Nephron (organoid): ENCODE measurements around the gene PDE3A.
A peak's percentile ranks its signal among the peaks of the same experiment; 100 is the strongest.

Experiments used
- H3K27ac Mint-ChIP-seq, 3 experiments: 2 replicates each; pipeline ENCODE4 v1.8.0; 2020; ENCODE audit warnings: mixed read lengths in 3 of 3, mild to moderate bottlenecking in 2 of 3, moderate library complexity in 1 of 3
- H3K27me3 Mint-ChIP-seq: 2 replicates; pipeline ENCODE4 v1.8.0; 2021; ENCODE audit warnings: low read depth, mild to moderate bottlenecking, moderate library complexity, mixed read lengths
- H3K36me3 Mint-ChIP-seq: 2 replicates; pipeline ENCODE4 v1.8.0; 2020; ENCODE audit warnings: low read depth, mixed read lengths
- H3K4me1 Mint-ChIP-seq: 2 replicates; pipeline ENCODE4 v1.8.0; 2020; ENCODE audit warnings: mixed read lengths
- H3K4me3 Mint-ChIP-seq, 3 experiments: 2 replicates each; pipeline ENCODE4 v1.8.0; 2020; ENCODE audit warnings: mild to moderate bottlenecking in 3 of 3, mixed read lengths in 3 of 3, moderate library complexity in 2 of 3
- H3K9me3 Mint-ChIP-seq: 2 replicates; pipeline ENCODE4 v1.8.0; 2020; ENCODE audit warnings: mixed read lengths
- CTCF ChIP-seq, 3 experiments: fragments of 200-600 bp; sonication (generic); IDR thresholded peaks; one replicate each; pipeline ENCODE4 v1.5.0; 2021; ENCODE audit warnings: antibody characterized with exemption in 3 of 3; ENCODE audit not compliant: unreplicated experiment in 3 of 3

Gene PDE3A

DNA sequence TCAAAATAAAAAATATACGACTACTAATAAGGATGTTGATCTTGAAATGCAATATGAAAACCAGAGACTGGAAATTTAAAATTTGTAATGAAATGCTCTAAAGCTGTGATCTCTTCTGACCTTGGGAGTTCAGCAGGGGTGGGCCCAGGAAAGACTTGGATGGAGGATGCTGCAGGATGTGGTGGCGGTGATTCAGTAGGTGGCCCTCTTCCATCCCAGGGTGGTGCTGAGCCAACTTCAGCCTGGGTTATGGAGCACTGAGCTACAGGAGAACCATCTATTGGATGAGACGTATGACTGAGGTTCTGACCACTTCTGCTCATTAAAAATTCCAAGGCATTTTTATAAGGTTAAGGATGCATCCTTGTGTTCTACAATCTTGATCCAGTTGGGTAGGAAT lies 6.9 kb upstream of the PDE3A start:
- H3K4me1 Mint-ChIP-seq: no peaks in the 10 kb centered on the region
- TF ChIP-seq CTCF (IDR thresholded peaks at IDR 0.05; ENCODE audit: unreplicated experiment in 3 of 3): no peak
- peaks cover 3% of the 10 kb centered on the region for H3K27me3 Mint-ChIP-seq
- no peaks in the 10 kb centered on the region for H3K36me3 Mint-ChIP-seq
- H3K27ac Mint-ChIP-seq: no peak overlapping the region
- no peaks in the 10 kb centered on the region for H3K9me3 Mint-ChIP-seq
- no peak overlapping the region for H3K4me3 Mint-ChIP-seq

- TF ChIP-seq CTCF (IDR thresholded peaks at IDR 0.05; ENCODE audit: unreplicated experiment in 3 of 3): no peak
- Mint-ChIP-seq H3K4me1 (peaks cover 9% of the 10 kb centered on the region), H3K9me3 (no peaks in the 10 kb centered on the region), H3K27ac (no peak overlapping the region), H3K27me3 (peaks cover 3% of the 10 kb centered on the region), H3K4me3 (no peak overlapping the region), H3K36me3 (no peaks in the 10 kb centered on the region)
Measured at GRCh38 chr12:20364501-20364900, 3.8 kb upstream of the PDE3A start.

DNA sequence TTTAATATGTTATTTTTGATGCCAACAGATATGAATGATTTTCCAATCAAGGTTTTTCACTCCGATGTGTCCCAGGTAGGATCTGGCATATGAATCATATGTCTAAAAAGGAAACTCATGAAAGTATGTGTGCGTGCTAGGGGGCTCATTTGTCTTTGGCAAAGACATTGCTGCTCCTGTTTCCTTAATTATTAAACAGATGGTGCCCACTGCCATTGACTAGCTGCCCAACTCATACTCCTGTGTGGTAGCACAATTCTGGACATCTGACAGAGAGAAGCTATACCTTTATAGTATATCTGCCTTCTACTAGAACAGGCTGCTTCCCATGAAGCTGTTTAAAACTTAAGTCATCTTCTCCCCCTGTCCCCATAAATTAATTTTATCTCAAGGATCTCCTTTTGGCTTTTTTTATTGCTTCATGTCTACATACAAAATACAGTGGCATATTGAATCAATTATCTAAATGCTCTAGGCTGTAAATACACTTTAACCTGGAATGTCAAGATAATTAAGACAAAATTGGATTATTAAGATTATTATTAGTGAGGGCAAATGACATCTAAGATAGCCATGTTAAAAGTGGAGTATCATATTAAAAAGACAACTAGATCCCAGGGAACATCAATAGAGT lies 1.4 kb upstream of the PDE3A start:
- H3K27me3 Mint-ChIP-seq: peaks cover 7% of the 10 kb centered on the region
- TF ChIP-seq CTCF (IDR thresholded peaks at IDR 0.05; ENCODE audit: unreplicated experiment in 3 of 3): no peak
- peaks cover 9% of the 10 kb centered on the region for H3K4me1 Mint-ChIP-seq
- no peaks in the 10 kb centered on the region for H3K36me3 Mint-ChIP-seq
- H3K4me3 Mint-ChIP-seq: peak overlapping the region; percentile 94 to 97 (median 96)
- peak overlapping the region in 1 of 3 experiments; percentile 94 for H3K27ac Mint-ChIP-seq
- H3K9me3 Mint-ChIP-seq: no peaks in the 10 kb centered on the region

- Mint-ChIP-seq H3K36me3 (no peaks in the 10 kb centered on the region), H3K27ac (peak overlapping the region; percentile 1 to 96 (median 94)), H3K27me3 (peaks cover 11% of the 10 kb centered on the region), H3K4me1 (peaks cover 9% of the 10 kb centered on the region), H3K9me3 (no peaks in the 10 kb centered on the region), H3K4me3 (peak overlapping the region; percentile 94 to 97 (median 96))
- TF ChIP-seq CTCF (IDR thresholded peaks at IDR 0.05; ENCODE audit: unreplicated experiment in 3 of 3): no peak
Measured at GRCh38 chr12:20367583-20368113, 689 bp upstream of the PDE3A start.

GRCh38 chr12:20368651-20369304 lies 441 bp downstream of the PDE3A start:
- no peak for TF ChIP-seq CTCF (IDR thresholded peaks at IDR 0.05; ENCODE audit: unreplicated experiment in 3 of 3)
- Mint-ChIP-seq H3K9me3 (no peaks in the 10 kb centered on the region), H3K4me1 (peaks cover 9% of the 10 kb centered on the region), H3K27ac (peak overlapping the region; percentile 94 to 97 (median 96)), H3K27me3 (peaks cover 15% of the 10 kb centered on the region), H3K4me3 (peak overlapping the region; percentile 94 to 97 (median 96)), H3K36me3 (no peaks in the 10 kb centered on the region)
